GM21619 (cell line): ENCODE results near the gene KRT2.
"Not testable (repeated sequence)": the region's sequence is repeated elsewhere in the genome, so short reads cannot be mapped to it uniquely, and the experiment has no call there.

Source experiments
- ATAC-seq: cut with Tn5 transposase; IDR thresholded peaks from one replicate; pipeline ENCODE4 v1.9.1; 2021; ENCODE audit not compliant: unreplicated experiment

The KRT2 gene

DNA sequence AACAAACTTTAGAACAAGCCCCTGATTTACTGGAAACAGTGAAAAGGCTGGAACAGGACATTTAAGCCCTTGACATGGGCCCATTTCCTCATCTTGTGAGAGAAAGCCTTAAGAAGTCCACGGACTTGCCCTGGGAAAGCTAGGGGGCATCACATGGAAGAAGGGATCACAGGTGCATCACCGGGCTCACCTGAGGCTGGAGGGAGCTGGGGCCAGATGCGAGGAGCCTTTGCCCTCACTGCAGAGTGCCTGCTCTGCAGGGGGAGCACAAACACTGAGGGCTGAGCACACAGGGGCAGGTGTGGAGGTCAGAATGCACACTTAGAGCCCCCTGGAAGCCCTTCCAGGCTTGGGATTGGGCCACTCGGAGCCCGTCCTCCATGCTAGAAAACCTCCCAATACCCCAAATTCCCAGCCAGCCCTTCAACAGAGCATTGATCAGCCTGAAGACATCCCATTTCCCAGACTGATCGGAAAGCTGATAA lies 33.4 kb upstream of the KRT2 start:
- ATAC-seq = no peak

GRCh38 chr12:52684431-52684830 lies 32.4 kb upstream of the KRT2 start:
- ATAC-seq = no peak

DNA sequence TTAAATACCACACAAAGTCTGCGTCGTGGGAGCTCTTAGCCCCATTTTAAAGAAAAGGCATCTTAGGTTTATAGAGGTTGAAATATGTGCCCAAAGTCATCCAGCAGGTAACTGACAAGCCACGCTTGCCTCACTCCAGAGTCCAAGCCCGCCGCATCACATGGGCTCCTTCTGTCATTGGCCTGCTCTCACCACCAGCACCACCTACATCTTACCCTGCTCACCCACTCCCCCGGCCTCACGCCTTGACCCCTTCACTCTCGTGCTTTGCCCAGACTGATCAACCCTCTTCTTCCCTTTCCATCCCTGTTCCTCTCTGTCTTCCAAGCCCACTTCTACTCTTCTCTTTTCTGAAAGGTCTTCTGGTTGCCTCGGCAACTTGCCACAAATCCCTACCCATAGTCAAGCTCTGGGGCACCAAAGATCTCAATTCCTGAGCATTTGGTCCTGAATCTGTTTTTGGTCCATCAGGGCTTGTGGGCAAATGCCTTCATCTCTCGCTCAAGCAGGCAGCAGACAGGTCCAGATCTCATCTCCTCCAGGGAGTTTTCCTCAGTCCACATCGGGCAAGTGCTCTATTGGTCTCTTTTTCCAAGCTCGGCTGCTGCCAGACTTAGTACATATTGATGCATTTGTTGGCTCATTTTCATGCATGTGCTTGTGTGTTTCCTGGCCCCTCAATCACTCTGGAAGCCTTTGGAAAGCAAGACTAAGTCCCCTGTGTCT lies 31.7 kb upstream of the KRT2 start:
- no peak for ATAC-seq

DNA sequence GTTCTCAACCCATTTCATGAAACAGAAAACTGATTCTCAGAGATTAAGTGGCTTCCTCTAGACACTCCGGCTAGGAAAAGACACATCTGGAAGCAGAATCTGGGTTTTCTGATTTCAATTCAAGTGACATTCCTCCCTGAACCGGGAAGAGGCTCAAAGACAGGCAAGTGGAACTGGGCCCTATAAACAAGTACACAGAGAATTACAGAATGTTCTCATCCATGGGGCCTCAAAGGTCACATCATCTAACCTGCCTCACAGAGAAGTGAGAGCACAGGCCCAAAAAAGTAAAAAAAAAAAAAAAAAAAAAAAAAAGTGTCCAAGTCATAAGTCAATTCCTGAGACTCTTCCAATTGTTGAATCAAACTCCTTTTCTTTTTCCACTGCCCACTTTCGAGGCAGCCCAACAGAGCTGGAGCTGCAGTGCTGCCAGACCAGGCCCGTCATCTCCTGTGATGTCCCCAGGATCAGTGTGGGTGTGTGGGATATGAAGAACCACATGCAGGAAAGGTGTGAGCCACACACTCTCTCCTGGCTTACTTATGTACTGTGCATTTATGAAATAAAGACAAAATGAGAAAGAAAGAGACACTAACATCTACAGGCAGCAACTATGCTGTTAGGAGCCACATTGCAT lies 31.0 kb upstream of the KRT2 start:
- ATAC-seq = no peak

DNA sequence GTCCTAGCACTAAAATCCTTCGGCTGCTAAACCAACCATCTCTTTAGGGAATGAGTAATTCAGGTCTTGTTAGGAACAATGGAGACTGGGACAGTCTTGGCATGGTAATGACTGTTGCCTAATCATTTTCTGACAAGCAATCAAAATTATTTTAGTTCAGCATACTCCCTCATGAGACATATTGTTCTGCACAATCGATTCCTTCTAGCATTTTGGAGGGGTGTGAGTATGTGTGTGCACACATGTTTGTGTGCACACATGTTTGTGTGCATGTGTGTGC lies 30.3 kb upstream of the KRT2 start:
- no peak for ATAC-seq

DNA sequence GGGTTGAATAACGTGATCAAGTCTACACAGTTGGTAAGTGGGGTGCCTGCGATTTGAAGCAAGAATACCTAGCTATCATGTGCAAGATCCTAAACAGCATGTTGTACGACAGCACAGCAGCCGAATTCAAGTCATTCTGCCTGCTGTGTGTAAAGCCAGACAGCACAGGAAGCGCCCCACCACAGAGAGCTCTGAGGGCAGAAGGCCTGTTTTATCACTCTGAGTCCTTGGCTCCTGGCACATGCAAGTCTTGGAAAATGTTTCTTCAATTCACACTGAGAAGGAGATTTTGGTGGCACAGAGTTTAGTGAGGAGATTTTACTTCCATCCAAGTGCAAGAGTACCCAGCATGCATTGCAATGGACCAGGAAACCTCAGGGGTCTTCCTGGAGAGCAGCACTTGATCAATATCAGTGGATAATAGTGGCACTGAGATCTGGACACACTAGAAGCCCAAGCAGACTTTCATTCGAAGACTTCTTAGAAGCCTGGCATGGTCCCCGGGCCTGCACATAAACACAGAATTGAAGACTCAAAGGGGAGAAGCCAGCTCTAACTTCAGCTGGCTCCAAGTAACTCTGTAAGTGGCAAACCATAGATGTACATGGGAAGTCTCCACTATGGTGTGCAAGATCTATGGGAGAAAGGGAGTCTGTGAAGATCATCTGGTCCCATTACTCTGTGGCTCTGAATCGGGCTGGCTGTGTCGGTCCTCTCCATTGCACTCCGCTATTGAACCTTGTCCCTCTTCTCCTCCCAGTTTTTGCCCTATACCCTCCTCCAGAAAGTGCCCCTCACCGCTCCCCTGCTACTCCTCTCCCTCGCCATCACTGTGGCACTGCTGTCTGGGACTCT lies 29.7 kb upstream of the KRT2 start:
- no peak for ATAC-seq

DNA sequence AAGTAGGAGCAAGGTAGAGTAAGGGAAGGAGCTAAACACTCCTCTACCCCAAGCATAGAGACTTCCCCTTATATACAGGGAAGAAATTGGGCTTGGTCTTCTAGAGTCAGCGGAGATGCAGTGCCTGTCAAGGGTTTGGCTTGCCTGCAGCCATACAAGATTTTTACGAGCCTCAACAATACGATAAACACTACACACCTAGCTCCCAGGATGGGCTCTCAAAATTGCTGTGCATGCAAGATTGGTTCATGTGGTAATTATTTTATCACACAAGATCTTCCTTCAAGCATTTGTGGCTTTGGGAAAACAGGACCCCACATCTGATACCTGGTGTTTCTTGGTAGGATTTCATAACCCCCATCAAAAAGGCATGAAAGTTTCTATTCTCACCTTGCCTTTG lies 28.4 kb upstream of the KRT2 start, which contains the start of gene KRT1:
Gene KRT1, minus strand, starts transcription at position 45 of the 400 bp plus-strand sequence. CDS start 59 bp downstream, outside the sequence.
- no peak for ATAC-seq

- ATAC-seq = no peak
Observed at GRCh38 chr12:52679875-52680274, 27.9 kb upstream of the KRT2 start.

- ATAC-seq = no peak
Observed at GRCh38 chr12:52677671-52678070, 25.7 kb upstream of the KRT2 start.

GRCh38 chr12:52677126-52677525 lies 25.1 kb upstream of the KRT2 start:
- ATAC-seq = no peak

GRCh38 chr12:52676163-52676562 lies 24.2 kb upstream of the KRT2 start:
- no peak for ATAC-seq

DNA sequence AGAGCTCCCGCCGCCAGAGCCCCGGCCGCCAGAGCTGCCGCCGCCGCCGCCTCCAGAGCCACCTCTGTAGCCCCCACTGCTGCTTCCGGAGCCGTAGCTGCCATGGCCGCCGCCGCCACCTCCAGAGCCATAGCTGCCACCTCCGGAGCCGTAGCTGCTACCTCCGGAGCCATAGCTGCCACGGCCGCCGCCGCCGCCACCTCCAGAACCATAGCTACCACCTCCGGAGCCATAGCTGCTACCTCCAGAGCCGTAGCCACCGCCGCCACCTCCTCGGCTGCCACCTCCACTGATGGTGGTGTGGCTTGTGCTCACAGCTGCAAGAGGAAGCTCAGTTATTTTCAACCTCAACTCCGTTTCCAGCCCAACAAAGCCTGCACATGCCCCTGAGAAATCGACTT lies 23.3 kb upstream of the KRT2 start:
- ATAC-seq = no peak

DNA sequence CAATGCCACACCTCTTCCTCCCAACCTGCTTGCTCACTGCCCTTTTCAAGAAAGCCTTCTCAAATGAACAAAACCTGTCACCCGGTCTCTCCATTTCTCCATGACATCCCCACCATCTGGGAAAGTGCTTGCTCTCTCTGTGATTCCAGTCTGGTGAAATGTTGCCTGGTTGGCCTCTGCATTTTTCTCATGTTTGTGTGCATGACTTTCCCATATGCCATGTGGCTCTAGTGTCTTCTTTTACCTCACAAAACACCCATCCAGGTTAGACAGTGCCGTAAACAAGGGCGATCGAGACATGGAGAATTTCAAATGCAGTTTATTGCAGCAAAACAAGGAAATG lies 22.4 kb upstream of the KRT2 start:
- no peak for ATAC-seq

DNA sequence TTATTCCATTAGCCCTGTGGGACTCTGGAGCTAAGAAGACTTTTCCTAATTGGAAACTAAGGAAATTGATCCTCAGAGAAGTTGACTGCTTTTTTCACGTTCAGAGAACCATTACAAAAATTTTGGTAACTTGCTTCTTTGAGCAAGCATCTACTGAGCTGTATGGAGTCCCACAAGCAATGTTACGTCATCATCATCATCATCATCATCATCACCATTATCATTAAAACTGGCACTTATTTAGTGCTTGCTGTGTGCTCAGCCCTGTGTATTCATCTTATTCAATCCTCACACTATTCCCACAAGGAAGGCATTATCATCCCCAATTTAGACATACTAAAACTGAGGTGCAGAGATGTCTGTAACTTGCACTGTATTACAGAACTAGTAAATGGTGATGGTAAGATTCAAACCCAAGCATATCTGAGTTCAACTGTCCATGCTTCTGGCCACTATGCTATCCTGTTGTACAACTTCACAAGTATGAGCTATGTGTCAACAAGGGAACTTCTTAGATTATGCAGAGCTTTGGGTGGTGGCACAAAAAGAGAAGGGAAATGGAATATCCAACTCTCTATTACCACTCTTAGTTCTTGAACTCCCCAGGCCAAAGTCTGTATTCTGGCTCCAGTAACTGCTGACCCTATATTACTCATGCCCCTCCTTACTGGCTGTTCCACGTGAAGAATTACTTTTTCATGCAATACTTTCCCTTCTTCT lies 21.9 kb upstream of the KRT2 start:
- ATAC-seq = no peak

DNA sequence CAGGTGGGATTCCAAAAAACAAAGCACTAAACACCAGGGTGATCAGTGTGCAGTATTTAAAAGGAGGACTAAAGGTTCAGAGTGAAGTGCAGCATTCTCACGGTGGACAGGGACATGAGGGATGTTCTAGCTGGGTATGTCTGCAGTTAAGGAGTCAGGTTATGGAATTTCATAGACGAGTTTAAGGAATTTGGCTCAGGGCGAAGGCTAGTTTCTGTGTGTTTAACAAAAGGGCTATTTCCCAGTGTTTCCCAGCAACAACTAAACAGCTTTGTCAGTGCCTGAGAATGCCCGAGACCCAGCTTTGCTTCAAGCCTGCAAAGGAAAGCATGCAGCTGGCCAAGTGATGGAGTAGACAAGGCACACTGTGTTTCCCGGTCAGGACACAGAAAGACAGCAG lies 21.2 kb upstream of the KRT2 start:
- no peak for ATAC-seq

DNA sequence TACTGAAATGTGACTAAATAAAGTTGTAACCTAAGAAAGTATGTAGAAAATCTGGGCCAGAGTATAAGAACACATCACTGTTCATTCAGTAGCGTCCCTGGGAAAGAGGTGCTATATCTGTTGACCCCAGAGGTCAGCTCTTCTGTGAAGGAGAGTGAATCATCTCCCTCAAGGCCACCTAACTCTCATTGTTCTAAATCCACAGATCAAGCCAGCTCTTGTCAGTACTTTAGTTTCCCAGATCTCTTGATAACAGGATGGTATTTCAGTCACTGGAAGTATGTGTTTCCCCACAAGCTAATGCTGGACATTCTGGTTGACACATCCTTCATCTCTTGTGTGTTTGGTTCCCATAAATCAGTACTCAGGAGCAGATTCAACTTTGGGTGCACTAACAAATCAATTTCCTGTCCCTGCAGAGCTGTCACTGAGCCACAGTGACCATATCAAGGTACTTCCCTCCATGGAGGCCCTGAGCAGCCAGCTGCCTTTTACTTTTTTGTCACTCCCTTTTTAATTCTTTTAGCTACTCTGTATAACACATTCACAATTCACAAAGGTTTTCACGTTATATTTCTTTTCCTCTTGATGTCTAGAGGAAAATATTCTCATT lies 20.4 kb upstream of the KRT2 start:
- no peak for ATAC-seq

DNA sequence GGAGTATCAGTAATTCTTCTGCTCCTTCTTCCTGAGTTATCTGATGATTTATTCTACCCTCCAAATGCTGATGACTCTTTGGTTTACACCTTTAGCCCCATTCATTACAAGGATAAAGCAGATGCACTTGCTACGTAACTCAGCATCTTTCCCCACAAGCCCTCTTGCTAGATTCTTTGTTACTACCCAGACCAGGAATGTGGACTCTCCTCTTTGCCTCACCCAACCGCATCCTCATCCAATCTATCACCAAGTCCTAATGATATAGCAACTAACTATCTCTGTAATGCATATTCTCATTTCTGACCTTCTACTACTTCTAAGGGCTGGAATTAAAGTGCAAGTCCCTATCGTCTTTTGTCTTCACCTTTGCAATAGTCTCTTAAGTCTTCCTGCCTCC lies 18.9 kb upstream of the KRT2 start:
- no peak for ATAC-seq

- ATAC-seq = no peak
Observed at GRCh38 chr12:52670506-52670905, 18.5 kb upstream of the KRT2 start.

DNA sequence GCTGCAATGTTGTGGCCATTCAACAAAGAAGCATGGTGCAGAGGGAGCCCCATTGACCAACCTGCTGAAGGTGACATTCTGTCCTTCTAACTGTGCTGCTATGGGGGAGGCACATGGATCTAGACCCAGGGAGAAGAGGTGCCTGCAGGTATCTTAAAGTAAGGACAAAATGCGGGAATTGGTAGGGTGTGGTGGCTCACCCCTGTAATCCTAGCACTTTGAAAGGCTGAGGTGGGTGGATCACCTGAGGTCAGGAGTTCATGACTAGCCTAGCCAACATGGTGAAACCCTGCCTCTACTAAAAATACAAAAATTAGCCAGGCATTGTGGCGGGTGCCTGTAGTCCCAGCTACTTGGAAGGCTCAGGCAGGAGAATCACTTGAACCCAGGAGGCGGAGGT lies 17.9 kb upstream of the KRT2 start:
- ATAC-seq = not testable (repeated sequence)

DNA sequence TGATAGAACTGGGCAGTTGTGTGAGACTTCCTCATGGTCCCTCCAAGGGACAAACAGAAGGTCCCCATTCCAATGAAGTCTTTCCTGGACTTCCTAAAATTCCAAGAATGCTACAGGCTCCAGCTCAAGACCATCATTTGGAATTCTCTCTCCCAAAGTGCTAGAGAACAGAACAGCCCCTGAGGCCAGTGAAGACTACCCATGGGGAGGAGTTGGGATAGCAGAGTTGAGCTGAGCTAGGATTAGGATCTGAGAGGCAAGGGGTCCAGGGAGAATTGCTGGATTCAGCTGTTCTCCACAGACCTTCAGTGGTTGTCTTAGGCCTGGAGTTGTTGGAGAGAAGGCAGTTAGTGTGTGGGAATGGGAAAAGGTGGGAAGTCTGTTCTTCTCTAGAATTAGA lies 17.4 kb upstream of the KRT2 start:
- no peak for ATAC-seq

DNA sequence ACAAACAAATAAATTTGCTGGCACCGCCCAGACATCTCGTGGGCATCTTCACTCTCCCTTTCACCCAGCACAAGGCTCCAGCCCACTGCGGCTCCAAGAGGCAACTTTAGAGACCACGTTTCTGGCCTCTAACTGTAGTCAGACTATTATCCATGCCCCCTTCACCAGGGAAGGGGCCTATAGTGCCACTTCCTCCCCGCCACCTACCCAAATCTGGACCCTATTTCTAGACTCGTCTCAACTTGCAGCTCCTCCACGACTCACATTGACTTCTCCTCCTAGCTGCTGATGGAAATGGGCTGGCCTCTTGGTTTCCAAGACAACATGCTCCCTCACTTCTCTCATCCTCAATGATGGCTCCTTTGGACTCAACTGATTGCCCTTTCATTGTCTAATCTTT lies 15.9 kb upstream of the KRT2 start:
- ATAC-seq = no peak
